Activated T-cell treated with anti-CD3 and anti-CD28 coated beads, Interleukin-2, amount 50 U/mL, for 4 hours (primary cell): Measurements from ENCODE around the gene VPS39. TPM values are rescaled to one million over a fixed set of nuclear protein-coding genes. Genes with fewer than 3 reads are reported as not detected.
"Not testable (repeated sequence)": the region's sequence is repeated elsewhere in the genome, so short reads cannot be mapped to it uniquely, and the experiment has no call there.

Experiments used
- ATAC-seq, 2 donors: fragments of 200-7000 bp; cut with Tn5 transposase; one replicate each; pipeline ENCODE4 v1.10.0; 2021
- DNase-seq: peaks from one replicate; pipeline ENCODE4 v3.0.0-alpha.2; 2020
- H3K27me3 Mint-ChIP-seq: one replicate; pipeline ENCODE4 v1.8.0; 2021; ENCODE audit warnings: low read depth, mixed read lengths
- H3K36me3 Mint-ChIP-seq: one replicate; pipeline ENCODE4 v1.8.0; 2022; ENCODE audit warnings: mixed read lengths; ENCODE audit not compliant: insufficient read depth
- H3K4me1 Mint-ChIP-seq: one replicate; pipeline ENCODE4 v1.8.0; 2021; ENCODE audit warnings: low read depth, mixed read lengths
- H3K4me3 Mint-ChIP-seq: one replicate; pipeline ENCODE4 v1.8.0; 2021; ENCODE audit warnings: mild to moderate bottlenecking, moderate library complexity, mixed read lengths
- H3K9me3 Mint-ChIP-seq: one replicate; pipeline ENCODE4 v1.8.0; 2021; ENCODE audit warnings: mixed read lengths
- total RNA-seq, 3 donors: library from RNA; stranded (reverse); gene quantifications; one replicate each; pipeline ENCODE4 v1.2.1, GENCODE V29; 2021

VPS39 gene, protein sequence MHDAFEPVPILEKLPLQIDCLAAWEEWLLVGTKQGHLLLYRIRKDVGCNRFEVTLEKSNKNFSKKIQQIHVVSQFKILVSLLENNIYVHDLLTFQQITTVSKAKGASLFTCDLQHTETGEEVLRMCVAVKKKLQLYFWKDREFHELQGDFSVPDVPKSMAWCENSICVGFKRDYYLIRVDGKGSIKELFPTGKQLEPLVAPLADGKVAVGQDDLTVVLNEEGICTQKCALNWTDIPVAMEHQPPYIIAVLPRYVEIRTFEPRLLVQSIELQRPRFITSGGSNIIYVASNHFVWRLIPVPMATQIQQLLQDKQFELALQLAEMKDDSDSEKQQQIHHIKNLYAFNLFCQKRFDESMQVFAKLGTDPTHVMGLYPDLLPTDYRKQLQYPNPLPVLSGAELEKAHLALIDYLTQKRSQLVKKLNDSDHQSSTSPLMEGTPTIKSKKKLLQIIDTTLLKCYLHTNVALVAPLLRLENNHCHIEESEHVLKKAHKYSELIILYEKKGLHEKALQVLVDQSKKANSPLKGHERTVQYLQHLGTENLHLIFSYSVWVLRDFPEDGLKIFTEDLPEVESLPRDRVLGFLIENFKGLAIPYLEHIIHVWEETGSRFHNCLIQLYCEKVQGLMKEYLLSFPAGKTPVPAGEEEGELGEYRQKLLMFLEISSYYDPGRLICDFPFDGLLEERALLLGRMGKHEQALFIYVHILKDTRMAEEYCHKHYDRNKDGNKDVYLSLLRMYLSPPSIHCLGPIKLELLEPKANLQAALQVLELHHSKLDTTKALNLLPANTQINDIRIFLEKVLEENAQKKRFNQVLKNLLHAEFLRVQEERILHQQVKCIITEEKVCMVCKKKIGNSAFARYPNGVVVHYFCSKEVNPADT
- total RNA-seq: 10 to 100 TPM; 37.2 to 45.6 (median 41.6) TPM

DNA sequence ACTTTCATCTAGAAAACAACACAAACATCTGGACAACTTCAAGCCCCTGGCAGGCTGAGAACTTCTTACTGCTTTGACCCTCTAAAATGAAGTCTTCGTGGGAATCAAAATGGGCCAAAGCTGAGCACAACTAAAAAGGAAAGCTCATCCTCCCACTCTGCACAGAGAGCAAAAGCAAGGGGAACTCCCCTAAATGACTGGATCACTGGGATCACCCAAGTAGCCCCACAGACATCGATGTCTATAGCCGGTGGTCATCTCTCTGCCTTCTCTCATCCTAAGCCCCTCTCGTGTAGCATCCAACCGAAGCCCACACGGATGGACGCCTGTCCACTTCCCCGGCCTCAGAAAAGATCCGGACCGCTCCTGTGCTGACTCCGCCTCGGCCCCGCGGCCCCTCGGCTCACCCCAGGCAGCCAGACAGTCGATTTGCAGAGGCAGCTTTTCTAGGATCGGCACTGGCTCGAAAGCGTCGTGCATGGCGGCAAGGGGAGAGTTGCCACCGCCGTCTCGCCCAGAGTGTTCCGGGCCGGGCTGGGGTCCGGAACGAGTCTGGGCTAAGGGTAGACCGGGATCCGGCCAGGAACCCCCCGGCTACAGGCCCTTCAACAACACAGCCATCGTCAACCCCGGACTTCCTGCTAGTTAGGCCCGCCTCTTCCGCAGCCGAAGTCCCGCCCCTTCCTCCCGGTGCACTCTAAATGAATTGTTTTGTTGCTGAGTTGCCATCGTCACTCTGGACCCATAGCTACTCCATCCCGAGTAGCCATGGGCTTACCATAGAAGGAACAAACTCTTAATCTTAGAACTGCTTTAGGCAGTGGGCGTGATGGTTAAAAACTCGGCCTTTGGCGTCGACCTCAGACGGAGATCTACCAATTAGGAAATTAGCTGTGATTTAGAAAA is at the start of gene VPS39:
TSS of gene VPS39 (minus strand) at position 631 of the 906 bp plus-strand sequence. CDS start at position 480, 151 bp downstream.
- Mint-ChIP-seq H3K4me1 (peaks cover 38% of the 10 kb centered on the region), H3K9me3 (no peaks in the 10 kb centered on the region), H3K27me3 (no peaks in the 10 kb centered on the region), H3K36me3 (peaks cover 14% of the 10 kb centered on the region), H3K4me3 (peak within 1 kb of the TSS; percentile 99)
- DNase-seq (peak; percentile 75), ATAC-seq (peak; percentile 97 to 98)

DNA sequence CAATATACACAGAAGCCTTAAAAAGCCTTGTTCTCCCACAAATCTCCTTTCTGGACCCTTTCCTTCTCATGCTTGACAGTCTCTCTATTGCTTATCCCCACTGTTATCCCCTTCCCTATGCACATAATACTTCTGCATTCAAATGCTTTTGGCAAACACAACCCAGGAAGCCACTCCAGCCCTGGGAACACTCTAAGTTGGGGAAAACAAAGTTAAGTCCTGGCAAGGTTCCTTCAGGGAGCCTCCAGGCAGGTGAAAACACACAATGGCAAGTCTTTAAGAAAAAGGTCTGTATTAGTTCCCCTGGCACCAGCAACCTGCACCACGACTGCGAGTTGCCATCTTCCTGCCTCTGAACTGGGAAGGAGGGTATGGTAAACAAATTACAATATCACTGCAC is 45.2 kb upstream of the VPS39 start:
- peaks cover 38% of the 10 kb centered on the region for H3K36me3 Mint-ChIP-seq
- no peaks in the 10 kb centered on the region for H3K27me3 Mint-ChIP-seq
- H3K9me3 Mint-ChIP-seq: peaks cover 12% of the 10 kb centered on the region
- H3K4me1 Mint-ChIP-seq: peaks cover 6% of the 10 kb centered on the region
- ATAC-seq: no peak
- H3K4me3 Mint-ChIP-seq: no peak overlapping the region
- no peak for DNase-seq

DNA sequence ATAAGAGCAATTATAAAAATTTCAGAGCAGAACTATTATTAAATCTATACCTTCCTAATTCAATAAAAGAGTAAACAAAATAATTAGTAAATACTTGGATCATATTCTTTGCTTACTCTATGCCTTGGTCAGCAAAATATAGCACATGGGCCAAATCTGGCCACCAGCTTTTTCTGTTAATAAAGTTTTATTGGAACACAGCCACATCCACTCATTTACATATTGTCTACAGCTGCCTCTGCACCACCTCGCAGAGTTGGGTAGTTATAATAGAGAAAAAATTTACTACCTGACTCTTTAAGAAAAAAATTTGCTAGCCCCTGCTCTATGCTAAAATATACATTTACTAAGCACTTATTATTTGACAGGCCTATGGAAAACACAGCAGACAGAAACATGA is 32.7 kb upstream of the VPS39 start:
- DNase-seq: no peak
- Mint-ChIP-seq H3K4me1 (peaks cover 6% of the 10 kb centered on the region), H3K36me3 (peaks cover 42% of the 10 kb centered on the region), H3K27me3 (no peaks in the 10 kb centered on the region), H3K4me3 (no peak overlapping the region), H3K9me3 (no peaks in the 10 kb centered on the region)
- ATAC-seq: no peak

DNA sequence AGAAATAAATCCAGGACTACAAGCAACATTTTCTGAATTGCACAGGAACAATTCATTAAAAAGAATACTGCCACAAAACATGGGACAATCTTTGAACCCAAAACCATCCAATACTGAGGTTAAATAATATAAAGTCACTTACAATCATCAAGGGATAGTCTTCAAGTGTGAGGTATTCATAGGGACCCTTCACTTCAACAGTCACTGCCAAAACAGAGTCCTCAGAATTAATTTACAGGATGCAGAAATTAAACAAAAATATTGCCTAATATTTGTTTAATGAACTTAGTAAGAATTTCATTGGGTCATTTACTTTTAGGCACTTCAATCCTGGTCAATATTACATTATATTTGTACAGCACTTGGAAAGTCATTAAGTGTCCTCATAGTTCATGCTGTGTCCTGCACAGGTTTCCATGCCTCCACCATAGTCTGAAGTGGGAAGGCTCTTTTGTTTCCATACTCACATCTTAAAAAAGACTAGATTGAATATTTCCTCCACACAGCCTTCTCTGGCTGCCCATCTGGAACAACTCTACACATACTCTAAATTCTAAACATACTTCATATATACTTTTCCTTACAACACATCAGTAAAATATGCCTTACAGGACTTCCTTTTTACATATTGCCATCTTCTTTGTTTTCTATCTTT is 31.6 kb upstream of the VPS39 start:
- H3K4me1 Mint-ChIP-seq: peaks cover 7% of the 10 kb centered on the region
- no peaks in the 10 kb centered on the region for H3K9me3 Mint-ChIP-seq
- DNase-seq: no peak
- no peak for ATAC-seq
- no peak overlapping the region for H3K4me3 Mint-ChIP-seq
- H3K36me3 Mint-ChIP-seq: peaks cover 49% of the 10 kb centered on the region
- H3K27me3 Mint-ChIP-seq: no peaks in the 10 kb centered on the region

DNA sequence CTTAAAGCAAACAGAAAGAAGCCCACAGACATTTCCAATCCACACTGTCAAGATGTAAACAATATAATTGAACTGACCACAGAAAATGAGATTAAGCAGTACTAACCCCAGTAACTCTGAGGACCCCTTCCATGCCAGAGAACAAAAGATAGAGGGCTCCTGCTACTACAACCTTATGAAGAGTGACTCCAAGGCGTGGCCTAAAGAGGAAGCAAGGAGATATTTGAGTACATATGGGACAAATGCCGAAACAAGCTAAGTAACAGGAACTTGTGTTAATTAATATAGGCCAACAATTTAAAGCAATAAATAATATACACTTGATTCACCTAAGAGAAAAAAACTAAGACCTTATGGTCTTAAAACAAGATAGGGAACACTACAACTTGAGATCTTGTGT is 25.0 kb upstream of the VPS39 start:
- Mint-ChIP-seq H3K4me3 (no peak overlapping the region), H3K9me3 (no peaks in the 10 kb centered on the region), H3K4me1 (peaks cover 1% of the 10 kb centered on the region), H3K36me3 (peaks cover 44% of the 10 kb centered on the region), H3K27me3 (no peaks in the 10 kb centered on the region)
- DNase-seq (no peak), ATAC-seq (no peak)

DNA sequence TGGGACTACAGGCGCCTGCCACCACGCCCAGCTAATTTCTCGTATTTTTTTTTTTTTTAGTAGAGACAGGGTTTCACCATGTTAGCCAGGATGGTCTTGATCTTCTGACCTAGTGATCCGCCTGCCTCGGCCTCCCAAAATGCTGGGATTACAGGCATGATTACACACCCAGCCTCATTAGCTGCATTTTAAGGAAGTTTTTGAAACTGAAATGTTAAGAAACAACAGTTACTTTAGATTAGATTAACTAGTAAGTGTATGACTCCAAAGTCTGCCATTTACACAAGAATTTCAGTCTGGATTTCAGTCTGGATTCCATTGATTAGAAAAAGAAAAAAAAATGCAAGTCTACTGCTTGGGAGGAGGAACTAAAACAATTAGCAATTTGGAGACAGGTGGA is 24.5 kb upstream of the VPS39 start:
- Mint-ChIP-seq H3K4me3 (no peak overlapping the region), H3K4me1 (peaks cover 1% of the 10 kb centered on the region), H3K27me3 (no peaks in the 10 kb centered on the region), H3K9me3 (no peaks in the 10 kb centered on the region), H3K36me3 (peaks cover 41% of the 10 kb centered on the region)
- DNase-seq (no peak), ATAC-seq (no peak)

DNA sequence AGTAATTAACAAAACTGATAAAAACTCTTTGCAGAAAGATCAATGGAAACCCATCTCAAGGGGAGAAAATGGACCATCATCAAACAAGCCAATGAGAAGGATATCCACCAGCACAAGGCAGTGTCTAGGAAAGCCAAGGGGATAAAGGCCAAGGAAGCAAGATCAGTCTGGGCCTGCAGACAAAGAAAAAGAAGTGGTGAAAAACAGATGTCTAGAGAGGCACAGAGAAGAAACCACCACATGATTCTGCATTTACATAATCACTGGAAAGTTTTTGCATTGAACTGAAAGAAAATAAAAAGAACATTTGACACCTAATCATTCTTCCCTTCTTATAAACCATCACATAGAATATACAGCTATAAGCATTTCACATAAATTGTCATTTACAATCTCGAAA is 23.0 kb upstream of the VPS39 start:
- Mint-ChIP-seq H3K9me3 (no peaks in the 10 kb centered on the region), H3K4me3 (no peak overlapping the region), H3K36me3 (peaks cover 40% of the 10 kb centered on the region), H3K4me1 (peaks cover 1% of the 10 kb centered on the region), H3K27me3 (no peaks in the 10 kb centered on the region)
- DNase-seq (no peak), ATAC-seq (no peak)

DNA sequence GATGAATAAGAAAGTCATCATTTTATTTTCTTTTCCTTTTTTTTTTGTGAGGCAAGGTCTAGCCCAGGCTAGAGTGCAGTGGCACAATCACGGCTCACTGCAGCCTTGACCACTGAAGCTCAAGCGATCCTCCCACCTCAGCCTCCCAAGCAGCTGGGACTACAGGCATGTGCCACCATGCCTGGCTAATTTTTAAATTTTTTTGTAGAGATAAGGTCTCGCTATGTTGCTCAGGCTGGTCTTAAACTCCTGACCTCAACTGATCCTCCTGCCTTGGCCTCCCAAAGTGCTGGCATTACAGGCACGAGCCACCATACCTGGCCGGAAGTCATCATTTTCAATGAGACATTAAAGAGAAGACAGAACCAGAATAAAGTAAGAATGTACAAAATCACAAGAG is 20.9 kb upstream of the VPS39 start:
- H3K36me3 Mint-ChIP-seq: peaks cover 36% of the 10 kb centered on the region
- H3K9me3 Mint-ChIP-seq, DNase-seq, H3K27me3 Mint-ChIP-seq, H3K4me3 Mint-ChIP-seq, H3K4me1 Mint-ChIP-seq, ATAC-seq: not testable (repeated sequence)

DNA sequence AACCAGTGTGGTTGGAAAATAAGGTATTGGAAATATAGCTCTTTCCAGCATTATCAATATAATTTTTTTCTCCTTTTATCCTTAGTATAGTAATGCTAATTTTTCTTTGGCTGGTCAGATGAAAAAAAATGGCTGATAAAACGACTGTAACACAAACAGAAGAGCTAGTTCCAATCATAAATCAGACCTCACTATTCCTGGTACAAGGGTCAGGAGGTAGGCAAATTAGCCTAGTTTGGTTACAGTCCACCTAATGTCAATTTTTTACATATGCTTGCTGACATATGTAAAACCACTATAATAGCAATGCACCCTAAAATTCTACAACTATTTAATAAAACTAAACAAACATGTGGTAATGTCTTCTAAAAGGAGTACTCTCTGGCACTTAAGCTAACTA is 19.9 kb upstream of the VPS39 start:
- ATAC-seq: no peak
- Mint-ChIP-seq H3K4me1 (no peaks in the 10 kb centered on the region), H3K4me3 (no peak overlapping the region), H3K27me3 (no peaks in the 10 kb centered on the region), H3K36me3 (peaks cover 38% of the 10 kb centered on the region), H3K9me3 (no peaks in the 10 kb centered on the region)
- no peak for DNase-seq

DNA sequence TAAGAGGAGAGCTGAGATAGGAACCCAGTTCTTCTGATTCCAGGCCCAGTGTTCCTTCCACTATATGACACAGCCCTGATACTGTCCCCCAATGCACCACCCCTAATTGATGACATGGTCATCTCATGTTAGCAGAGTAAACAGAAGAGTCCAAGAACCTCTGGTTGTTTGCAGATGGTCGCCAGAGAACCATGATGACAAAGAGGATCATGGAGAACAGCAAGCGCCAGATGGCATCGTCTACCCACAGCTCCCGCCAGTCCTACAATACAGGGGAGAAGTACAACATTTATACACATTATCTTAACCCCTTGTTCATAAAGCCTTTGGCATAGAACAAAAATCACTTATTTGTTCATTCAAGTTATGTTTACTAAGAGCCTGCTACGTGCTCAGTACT is 18.5 kb upstream of the VPS39 start:
- Mint-ChIP-seq H3K36me3 (peaks cover 34% of the 10 kb centered on the region), H3K4me1 (no peaks in the 10 kb centered on the region), H3K9me3 (no peaks in the 10 kb centered on the region), H3K27me3 (no peaks in the 10 kb centered on the region), H3K4me3 (no peak overlapping the region)
- ATAC-seq (no peak), DNase-seq (no peak)

DNA sequence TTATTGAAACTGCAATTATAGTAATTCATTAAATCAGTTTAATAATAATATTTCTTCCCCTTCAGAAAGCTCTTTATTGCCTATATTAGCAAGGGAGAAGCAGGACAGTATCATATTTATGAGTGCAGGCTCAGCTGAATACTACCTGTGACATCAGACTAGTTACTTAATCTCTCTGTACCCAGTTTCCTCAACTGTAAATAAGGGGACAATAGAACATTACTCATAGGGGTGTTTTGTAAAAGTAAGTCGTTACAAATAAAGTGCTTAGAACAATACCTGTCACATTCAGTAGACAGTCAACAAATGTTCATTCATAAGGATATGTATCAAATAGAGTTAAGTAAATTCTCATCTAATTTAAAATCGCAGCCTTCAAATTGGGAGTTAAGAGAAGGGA is 12.1 kb upstream of the VPS39 start:
- Mint-ChIP-seq H3K4me1 (peaks cover 5% of the 10 kb centered on the region), H3K9me3 (no peaks in the 10 kb centered on the region), H3K4me3 (no peak overlapping the region), H3K27me3 (no peaks in the 10 kb centered on the region), H3K36me3 (peaks cover 42% of the 10 kb centered on the region)
- DNase-seq (no peak), ATAC-seq (no peak)

DNA sequence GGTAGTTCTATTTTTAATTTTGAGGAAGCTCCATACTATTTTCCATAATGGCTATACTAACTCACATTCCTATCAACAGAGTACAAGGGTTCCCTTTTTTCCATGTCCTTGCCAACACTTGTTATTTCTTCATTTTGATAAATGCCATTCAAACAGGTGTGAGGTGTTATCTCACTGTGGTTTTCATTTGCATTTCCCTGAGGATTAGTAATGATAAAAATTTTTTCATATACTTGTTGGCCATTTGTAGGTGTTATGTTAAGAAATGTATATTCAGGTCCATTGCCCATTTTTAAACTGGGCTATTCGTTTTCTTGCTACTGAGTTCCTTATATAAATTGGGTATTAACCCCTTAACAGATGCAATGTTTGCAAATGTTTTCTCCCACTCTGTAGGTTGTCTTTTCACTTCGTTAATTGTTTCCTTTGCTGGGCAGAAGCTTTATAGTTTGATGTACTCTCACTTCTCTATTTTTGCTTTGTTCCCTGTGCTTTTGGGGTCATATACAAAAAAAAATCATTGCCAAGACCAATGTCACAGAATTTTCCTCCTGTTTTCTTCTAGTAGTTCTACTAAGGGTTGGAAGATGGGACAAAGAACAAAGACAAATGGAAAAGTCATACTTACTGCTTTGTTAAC is 11.0 kb upstream of the VPS39 start:
- Mint-ChIP-seq H3K27me3 (no peaks in the 10 kb centered on the region), H3K9me3 (no peaks in the 10 kb centered on the region), H3K4me3 (no peak overlapping the region), H3K36me3 (peaks cover 43% of the 10 kb centered on the region), H3K4me1 (peaks cover 11% of the 10 kb centered on the region)
- DNase-seq (no peak), ATAC-seq (no peak)

DNA sequence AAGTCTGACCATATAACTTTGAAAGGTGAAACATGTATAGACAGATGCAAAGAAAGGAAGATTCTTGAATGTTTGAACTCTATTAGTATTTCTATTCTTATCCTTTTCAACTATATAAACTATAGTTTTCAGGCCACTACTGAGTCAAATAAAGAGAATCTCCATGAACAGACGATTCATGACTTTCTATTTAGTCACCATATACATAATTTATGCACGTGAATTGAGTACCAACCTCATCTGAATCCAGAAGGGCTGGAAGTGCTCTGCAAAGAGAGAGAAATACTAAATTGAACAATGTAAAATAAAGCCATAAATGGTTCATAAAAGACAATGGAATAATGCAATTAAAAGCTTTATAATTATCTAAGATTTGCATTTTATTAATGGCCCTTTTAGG is 9.5 kb upstream of the VPS39 start:
- no peaks in the 10 kb centered on the region for H3K9me3 Mint-ChIP-seq
- no peak overlapping the region for H3K4me3 Mint-ChIP-seq
- peaks cover 11% of the 10 kb centered on the region for H3K4me1 Mint-ChIP-seq
- DNase-seq (no peak), ATAC-seq (no peak)
- H3K27me3 Mint-ChIP-seq: no peaks in the 10 kb centered on the region
- H3K36me3 Mint-ChIP-seq: peaks cover 49% of the 10 kb centered on the region
